ENCODE results near the gene SNX25. TPM values are rescaled to one million over a fixed set of nuclear protein-coding genes. Genes with fewer than 3 reads are reported as not detected.
A peak's percentile ranks its signal among the peaks of the same experiment; 100 is the strongest.

The SNX25 gene
- total RNA-seq, 2 donors from 2014 or later: 13.2 to 16.8 TPM

GRCh38 chr4:185293202-185293601 is 83.8 kb downstream of the SNX25 start:
- Histone ChIP-seq H3K36me3 (peaks cover 14% of the 10 kb centered on the region), H3K4me1 (no peaks in the 10 kb centered on the region), H3K4me3 (no peak overlapping the region), H3K27ac (no peak overlapping the region), H3K9me3 (no peaks in the 10 kb centered on the region), H3K27me3 (no peaks in the 10 kb centered on the region)
- DNase-seq (ENCODE audit: low spot score): no peak
- no peak for TF ChIP-seq CTCF (IDR thresholded peaks at IDR 0.05)

- Histone ChIP-seq H3K27ac (no peak overlapping the region), H3K9me3 (no peaks in the 10 kb centered on the region), H3K4me1 (no peaks in the 10 kb centered on the region), H3K4me3 (no peak overlapping the region), H3K27me3 (no peaks in the 10 kb centered on the region), H3K36me3 (peaks cover 9% of the 10 kb centered on the region)
- TF ChIP-seq CTCF (IDR thresholded peaks at IDR 0.05): no peak
- no peak for DNase-seq (ENCODE audit: low spot score)
Measured at GRCh38 chr4:185296665-185297460, 87.5 kb downstream of the SNX25 start.

GRCh38 chr4:185298728-185299430 is 89.5 kb downstream of the SNX25 start:
- Histone ChIP-seq H3K27me3 (no peaks in the 10 kb centered on the region), H3K4me3 (no peak overlapping the region), H3K36me3 (peaks cover 9% of the 10 kb centered on the region), H3K9me3 (no peaks in the 10 kb centered on the region), H3K27ac (no peak overlapping the region), H3K4me1 (no peaks in the 10 kb centered on the region)
- no peak for DNase-seq (ENCODE audit: low spot score)
- TF ChIP-seq CTCF (IDR thresholded peaks at IDR 0.05): no peak

- Histone ChIP-seq H3K27me3 (no peaks in the 10 kb centered on the region), H3K4me3 (no peak overlapping the region), H3K36me3 (no peaks in the 10 kb centered on the region), H3K4me1 (peaks cover 0 to 11% of the 10 kb centered on the region in 2 donors), H3K9me3 (no peaks in the 10 kb centered on the region), H3K27ac (no peak overlapping the region)
- no peak for DNase-seq (ENCODE audit: low spot score)
- TF ChIP-seq CTCF (IDR thresholded peaks at IDR 0.05): no peak
Measured at GRCh38 chr4:185304541-185304940, 95.1 kb downstream of the SNX25 start.

- H3K27ac ChIP-seq: no peak overlapping the region
- no peaks in the 10 kb centered on the region for H3K9me3 ChIP-seq
- peaks cover 0 to 11% of the 10 kb centered on the region in 2 donors for H3K4me1 ChIP-seq
- no peak for DNase-seq (ENCODE audit: low spot score)
- H3K27me3 ChIP-seq: no peaks in the 10 kb centered on the region
- TF ChIP-seq CTCF (IDR thresholded peaks at IDR 0.05): peak in 1 of 2 donors; percentile 67
- H3K36me3 ChIP-seq: no peaks in the 10 kb centered on the region
- no peak overlapping the region for H3K4me3 ChIP-seq
Measured at GRCh38 chr4:185304944-185305690, 95.7 kb downstream of the SNX25 start.
